ENCODE measurements around the gene DCDC2B. TPM values are rescaled to one million over a fixed set of nuclear protein-coding genes. Genes with fewer than 3 reads are reported as not detected.
"Not testable (repeated sequence)": the region's sequence is repeated elsewhere in the genome, so short reads cannot be mapped to it uniquely, and the experiment has no call there.

DCDC2B gene
- total RNA-seq (not detected), polyA plus RNA-seq (ENCODE audit: insufficient read depth, low read depth, low replicate concordance) (not detected)
- long read RNA-seq, donor 1 = 0 reads
- long read RNA-seq, donor 2, partial matches to known transcripts = 5 of 5 reads
- long read RNA-seq, donor 2, other reads (novel, unspliced or antisense) = 0 of 5 reads
- long read RNA-seq, donor 3 = 0 reads
- long read RNA-seq, donor 4 = 0 reads
- long read RNA-seq, donor 5 = 0 reads
- long read RNA-seq, donor 6 = 0 reads
- long read RNA-seq, donor 7, partial matches to known transcripts = 0 of 10 reads
- long read RNA-seq, donor 7, other reads (novel, unspliced or antisense) = 10 of 10 reads
- long read RNA-seq, donor 8 = 0 reads
- long read RNA-seq, donor 9 = 0 reads
- long read RNA-seq, donor 10, partial matches to known transcripts = 25 of 25 reads
- long read RNA-seq, donor 10, other reads (novel, unspliced or antisense) = 0 of 25 reads

GRCh38 chr1:32208891-32209328 is at the start of gene DCDC2B:
DCDC2B (plus strand) TSS chr1:32209089; CDS start chr1:32209094, 5 bp downstream.
- Histone ChIP-seq H3K36me3 (ENCODE audit: control insufficient read depth in 2 of 3, insufficient read depth in 3 of 3, low read length in 3 of 3) (no peaks in the 10 kb centered on the region), H3K27ac (ENCODE audit: low read depth in 2 of 2, low read length in 2 of 2) (no peak within 1 kb of the TSS), H3K9me3 (ENCODE audit: control insufficient read depth in 2 of 3, insufficient read depth in 1 of 3, low read length in 3 of 3) (no peaks in the 10 kb centered on the region), H3K27me3 (ENCODE audit: control insufficient read depth, insufficient read depth, low read length) (no peaks in the 10 kb centered on the region), H3K4me1 (ENCODE audit: control insufficient read depth in 2 of 3, insufficient read depth in 2 of 3, low read depth in 1 of 3, low read length in 3 of 3) (peaks cover 2 to 16% (median 4%) of the 10 kb centered on the region in 3 donors), H3K9ac (ENCODE audit: low read length in 3 of 3) (no peak within 1 kb of the TSS), H3K4me3 (ENCODE audit: low read length in 3 of 3) (no peak within 1 kb of the TSS)
- no peak for FAIRE-seq
- peak in 4 of 5 donors; percentile 58 to 90 (median 64) for DNase-seq
- TF ChIP-seq, protein P1, sequence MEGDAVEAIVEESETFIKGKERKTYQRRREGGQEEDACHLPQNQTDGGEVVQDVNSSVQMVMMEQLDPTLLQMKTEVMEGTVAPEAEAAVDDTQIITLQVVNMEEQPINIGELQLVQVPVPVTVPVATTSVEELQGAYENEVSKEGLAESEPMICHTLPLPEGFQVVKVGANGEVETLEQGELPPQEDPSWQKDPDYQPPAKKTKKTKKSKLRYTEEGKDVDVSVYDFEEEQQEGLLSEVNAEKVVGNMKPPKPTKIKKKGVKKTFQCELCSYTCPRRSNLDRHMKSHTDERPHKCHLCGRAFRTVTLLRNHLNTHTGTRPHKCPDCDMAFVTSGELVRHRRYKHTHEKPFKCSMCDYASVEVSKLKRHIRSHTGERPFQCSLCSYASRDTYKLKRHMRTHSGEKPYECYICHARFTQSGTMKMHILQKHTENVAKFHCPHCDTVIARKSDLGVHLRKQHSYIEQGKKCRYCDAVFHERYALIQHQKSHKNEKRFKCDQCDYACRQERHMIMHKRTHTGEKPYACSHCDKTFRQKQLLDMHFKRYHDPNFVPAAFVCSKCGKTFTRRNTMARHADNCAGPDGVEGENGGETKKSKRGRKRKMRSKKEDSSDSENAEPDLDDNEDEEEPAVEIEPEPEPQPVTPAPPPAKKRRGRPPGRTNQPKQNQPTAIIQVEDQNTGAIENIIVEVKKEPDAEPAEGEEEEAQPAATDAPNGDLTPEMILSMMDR (IDR thresholded peaks at IDR 0.05; ENCODE audit: borderline replicate concordance, extremely low read depth, insufficient read depth) = no peak
- intact Hi-C loops (cut with DNase I) = no loop called here

DNA sequence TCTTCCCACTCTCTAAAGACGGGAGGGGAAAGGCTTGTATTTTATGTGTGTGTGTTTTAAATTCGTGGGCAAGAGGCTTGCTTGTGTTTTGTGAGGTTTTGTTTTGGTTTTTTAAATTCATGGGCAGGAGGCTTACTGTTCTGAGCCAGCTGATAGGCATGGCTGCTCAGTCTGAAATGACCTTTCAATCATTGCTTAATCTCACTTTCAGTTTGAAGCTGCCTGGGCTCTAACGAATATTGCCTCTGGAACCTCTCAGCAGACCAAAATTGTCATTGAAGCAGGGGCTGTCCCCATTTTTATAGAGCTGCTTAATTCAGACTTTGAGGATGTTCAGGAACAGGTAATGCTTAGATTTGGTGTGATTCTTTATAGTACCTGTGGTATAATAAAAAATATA is 49.7 kb upstream of the DCDC2B start:
- FAIRE-seq = no peak
- Histone ChIP-seq H3K9me3 (ENCODE audit: control insufficient read depth in 2 of 3, insufficient read depth in 1 of 3, low read length in 3 of 3) (no peaks in the 10 kb centered on the region), H3K9ac (ENCODE audit: low read length in 3 of 3) (no peak overlapping the region), H3K27me3 (ENCODE audit: control insufficient read depth, insufficient read depth, low read length) (no peaks in the 10 kb centered on the region), H3K36me3 (ENCODE audit: control insufficient read depth in 2 of 3, insufficient read depth in 3 of 3, low read length in 3 of 3) (peaks cover 18 to 73% (median 36%) of the 10 kb centered on the region in 3 donors), H3K4me1 (ENCODE audit: control insufficient read depth in 2 of 3, insufficient read depth in 2 of 3, low read depth in 1 of 3, low read length in 3 of 3) (no peaks in the 10 kb centered on the region), H3K27ac (ENCODE audit: low read depth in 2 of 2, low read length in 2 of 2) (no peak overlapping the region), H3K4me3 (ENCODE audit: low read length in 3 of 3) (no peak overlapping the region)
- no peak for DNase-seq
- intact Hi-C loops (cut with DNase I) = no loop called here
- TF ChIP-seq, protein P1 (IDR thresholded peaks at IDR 0.05; ENCODE audit: borderline replicate concordance, extremely low read depth, insufficient read depth) = no peak

GRCh38 chr1:32163405-32163804 is 45.5 kb upstream of the DCDC2B start:
- Histone ChIP-seq H3K36me3 (ENCODE audit: control insufficient read depth in 2 of 3, insufficient read depth in 3 of 3, low read length in 3 of 3) (peaks cover 10 to 64% (median 32%) of the 10 kb centered on the region in 3 donors), H3K9ac (ENCODE audit: low read length in 3 of 3) (no peak overlapping the region), H3K27ac (ENCODE audit: low read depth in 2 of 2, low read length in 2 of 2) (no peak overlapping the region), H3K27me3 (ENCODE audit: control insufficient read depth, insufficient read depth, low read length) (no peaks in the 10 kb centered on the region), H3K4me1 (ENCODE audit: control insufficient read depth in 2 of 3, insufficient read depth in 2 of 3, low read depth in 1 of 3, low read length in 3 of 3) (no peaks in the 10 kb centered on the region), H3K4me3 (ENCODE audit: low read length in 3 of 3) (no peak overlapping the region), H3K9me3 (ENCODE audit: control insufficient read depth in 2 of 3, insufficient read depth in 1 of 3, low read length in 3 of 3) (no peaks in the 10 kb centered on the region)
- TF ChIP-seq, protein P1 (IDR thresholded peaks at IDR 0.05; ENCODE audit: borderline replicate concordance, extremely low read depth, insufficient read depth) = no peak
- FAIRE-seq = no peak
- no peak for DNase-seq
- intact Hi-C loops (cut with DNase I) = no loop called here

DNA sequence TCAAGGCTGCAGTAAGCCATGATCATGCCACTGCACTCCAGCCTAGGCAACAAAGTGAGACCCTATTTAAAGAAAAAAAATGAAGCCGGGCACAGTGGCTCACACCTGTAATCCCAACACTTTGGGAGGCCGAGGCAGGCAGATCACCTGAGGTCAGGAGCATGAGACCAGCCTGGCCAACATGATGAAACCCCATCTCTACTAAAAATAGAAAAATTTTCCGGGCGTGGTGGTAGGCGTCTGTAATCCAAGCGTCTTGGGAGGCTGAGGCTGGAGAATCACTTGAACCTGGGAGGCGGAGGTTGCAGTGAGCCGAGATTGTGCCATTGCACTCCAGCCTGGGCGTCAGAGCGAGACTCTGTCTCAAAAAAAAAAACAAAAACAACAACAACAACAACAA is 43.3 kb upstream of the DCDC2B start:
- peaks cover 4 to 60% (median 41%) of the 10 kb centered on the region in 3 donors for H3K36me3 ChIP-seq (ENCODE audit: control insufficient read depth in 2 of 3, insufficient read depth in 3 of 3, low read length in 3 of 3)
- DNase-seq; H3K27me3 ChIP-seq (ENCODE audit: control insufficient read depth, insufficient read depth, low read length); H3K4me1 ChIP-seq (ENCODE audit: control insufficient read depth in 2 of 3, insufficient read depth in 2 of 3, low read depth in 1 of 3, low read length in 3 of 3); H3K4me3 ChIP-seq (ENCODE audit: low read length in 3 of 3); H3K9ac ChIP-seq (ENCODE audit: low read length in 3 of 3); FAIRE-seq; H3K27ac ChIP-seq (ENCODE audit: low read depth in 2 of 2, low read length in 2 of 2); intact Hi-C loops (cut with DNase I); H3K9me3 ChIP-seq (ENCODE audit: control insufficient read depth in 2 of 3, insufficient read depth in 1 of 3, low read length in 3 of 3): not testable (repeated sequence)

Measured in kidney (tissue), 22 donors.